Omental fat pad (tissue), 4 donors: ENCODE measurements around the gene CHL1. TPM values are rescaled to one million over a fixed set of nuclear protein-coding genes. Genes with fewer than 3 reads are reported as not detected.

ENCODE experiments used
- ATAC-seq: fragments of 150-250 bp; one replicate; pipeline ENCODE4 v1.9.1; 2016; ENCODE audit warnings: mild to moderate bottlenecking, moderate library complexity; ENCODE audit not compliant: low FRiP score
- DNase-seq: peaks from one replicate; pipeline ENCODE4 v3.0.0-alpha.2; 2019; ENCODE audit warnings: low spot score
- total RNA-seq, 4 donors: library from RNA; depleted of rRNA; stranded (reverse); fragments of >200 nt; gene quantifications; one replicate each; pipeline ENCODE4 v1.1.0, GENCODE V29; 2016
- TF ChIP-seq, protein P1 (sequence below), 3 donors: fragments of 450-650 bp; IDR thresholded peaks; one replicate each; pipeline ENCODE4 v1.5.1; 2016 to 2017; ENCODE audit warnings: antibody characterized with exemption in 3 of 3, mild to moderate bottlenecking in 3 of 3, moderate library complexity in 2 of 3

CHL1 gene
- total RNA-seq, 4 donors from 2014 or later, result 18.7 to 64.2 (median 42.1) TPM

DNA sequence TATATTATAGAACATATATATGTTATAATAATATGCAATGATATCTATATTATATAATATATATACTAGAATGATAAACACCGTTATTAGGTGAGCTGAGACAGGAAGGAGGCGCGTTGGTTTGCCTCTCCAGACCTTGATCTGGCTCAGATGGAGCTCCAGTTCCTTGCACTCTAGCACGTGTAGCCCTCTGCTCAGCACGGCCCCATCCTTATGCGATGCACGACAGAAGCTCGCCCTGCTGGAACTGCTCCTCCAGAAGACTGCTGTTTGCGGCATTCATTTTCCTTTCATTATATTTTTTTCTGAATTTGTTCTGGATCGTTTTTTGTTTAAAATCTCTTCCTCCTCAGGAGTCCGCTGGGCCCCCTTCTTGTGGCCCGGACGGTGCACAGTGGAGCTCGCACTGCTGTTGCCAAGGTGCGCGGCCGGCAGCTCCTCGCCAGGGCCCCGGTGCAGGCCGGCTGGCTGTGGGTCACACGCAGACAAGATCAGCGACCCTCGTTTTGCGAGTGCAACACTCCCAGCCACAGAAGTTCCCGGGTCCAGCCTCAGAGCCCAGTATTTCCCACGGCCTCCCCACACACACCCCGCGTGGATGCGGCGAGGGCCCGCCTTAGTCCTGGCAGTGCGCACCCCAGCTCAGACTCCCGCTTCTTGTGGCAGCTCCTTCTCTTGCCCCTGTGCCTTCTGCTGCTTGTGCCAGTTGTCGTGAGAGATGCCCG lies 112.2 kb downstream of the CHL1 start:
- no peak for DNase-seq
- no peak for ATAC-seq

DNA sequence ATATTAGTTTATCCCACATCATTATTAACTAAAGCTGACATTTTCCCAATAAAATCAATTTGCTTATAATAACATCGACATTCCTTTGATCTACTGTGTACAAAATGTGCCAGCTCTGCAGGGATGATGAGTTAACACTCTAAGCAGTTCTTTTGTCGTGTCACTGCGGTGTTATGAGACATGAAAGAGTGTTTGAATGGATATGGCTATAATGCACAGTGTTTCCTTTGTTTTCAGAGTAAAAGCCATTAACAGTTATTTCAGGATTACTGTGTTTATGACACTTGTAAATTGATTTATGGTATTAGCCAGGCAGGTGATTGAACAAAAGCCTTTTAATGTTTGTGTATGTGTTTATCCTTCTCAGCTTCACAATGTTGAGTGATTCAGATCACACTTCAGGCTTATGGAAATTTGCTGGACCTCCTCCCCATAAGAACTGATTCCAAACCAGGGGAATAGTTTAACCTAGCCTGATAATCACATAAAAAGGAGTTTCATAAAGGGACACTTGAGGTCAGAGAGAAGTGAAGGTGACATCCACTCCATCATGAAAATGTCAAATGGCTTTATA lies 115.7 kb downstream of the CHL1 start:
- TF ChIP-seq, protein P1, sequence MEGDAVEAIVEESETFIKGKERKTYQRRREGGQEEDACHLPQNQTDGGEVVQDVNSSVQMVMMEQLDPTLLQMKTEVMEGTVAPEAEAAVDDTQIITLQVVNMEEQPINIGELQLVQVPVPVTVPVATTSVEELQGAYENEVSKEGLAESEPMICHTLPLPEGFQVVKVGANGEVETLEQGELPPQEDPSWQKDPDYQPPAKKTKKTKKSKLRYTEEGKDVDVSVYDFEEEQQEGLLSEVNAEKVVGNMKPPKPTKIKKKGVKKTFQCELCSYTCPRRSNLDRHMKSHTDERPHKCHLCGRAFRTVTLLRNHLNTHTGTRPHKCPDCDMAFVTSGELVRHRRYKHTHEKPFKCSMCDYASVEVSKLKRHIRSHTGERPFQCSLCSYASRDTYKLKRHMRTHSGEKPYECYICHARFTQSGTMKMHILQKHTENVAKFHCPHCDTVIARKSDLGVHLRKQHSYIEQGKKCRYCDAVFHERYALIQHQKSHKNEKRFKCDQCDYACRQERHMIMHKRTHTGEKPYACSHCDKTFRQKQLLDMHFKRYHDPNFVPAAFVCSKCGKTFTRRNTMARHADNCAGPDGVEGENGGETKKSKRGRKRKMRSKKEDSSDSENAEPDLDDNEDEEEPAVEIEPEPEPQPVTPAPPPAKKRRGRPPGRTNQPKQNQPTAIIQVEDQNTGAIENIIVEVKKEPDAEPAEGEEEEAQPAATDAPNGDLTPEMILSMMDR (IDR thresholded peaks at IDR 0.05), result no peak
- no peak for ATAC-seq
- DNase-seq, result no peak

More for the DNA sequence above, 112.2 kb downstream of the CHL1 start:
- TF ChIP-seq, protein P1 (IDR thresholded peaks at IDR 0.05), result no peak

DNA sequence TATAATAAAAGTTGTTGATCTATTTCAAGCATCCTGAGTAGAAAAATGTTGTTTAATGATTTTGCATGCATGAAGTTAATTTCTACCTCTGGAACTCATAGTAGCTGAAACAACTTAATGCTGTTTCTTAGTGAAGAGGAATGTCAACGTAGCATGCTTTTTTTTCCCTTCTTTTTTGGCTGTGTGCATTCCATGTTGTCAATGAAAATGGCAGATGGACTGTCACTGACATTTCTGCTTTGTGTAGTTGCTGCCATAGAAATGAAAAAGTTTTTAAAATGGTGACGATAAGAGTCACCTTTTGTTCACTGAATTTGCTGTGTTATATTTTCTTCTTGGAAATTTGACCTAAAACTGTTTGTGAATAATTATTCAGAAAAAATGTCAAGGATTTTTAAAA lies 116.3 kb downstream of the CHL1 start:
- TF ChIP-seq, protein P1 (IDR thresholded peaks at IDR 0.05), result no peak
- no peak for ATAC-seq
- no peak for DNase-seq

DNA sequence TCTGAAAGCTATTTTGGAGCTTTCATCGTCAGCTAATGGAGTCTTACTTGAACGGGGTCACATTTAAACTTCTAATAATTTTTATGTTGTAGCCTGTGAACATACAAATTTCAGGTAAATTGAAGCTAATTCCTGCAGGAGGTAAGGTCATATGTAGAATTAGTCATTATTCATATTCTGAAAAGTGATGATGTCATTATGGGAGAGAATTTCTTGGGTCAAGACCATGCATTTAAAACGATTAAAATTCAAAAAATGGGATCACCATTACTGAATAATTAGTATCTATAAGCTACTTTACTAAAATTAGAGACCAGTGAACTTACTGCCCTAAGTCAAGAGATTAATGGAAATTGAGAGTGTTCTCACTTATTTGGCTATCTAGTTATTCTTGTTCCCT lies 120.4 kb downstream of the CHL1 start:
- ATAC-seq, result no peak
- TF ChIP-seq, protein P1 (IDR thresholded peaks at IDR 0.05), result no peak
- DNase-seq, result no peak

DNA sequence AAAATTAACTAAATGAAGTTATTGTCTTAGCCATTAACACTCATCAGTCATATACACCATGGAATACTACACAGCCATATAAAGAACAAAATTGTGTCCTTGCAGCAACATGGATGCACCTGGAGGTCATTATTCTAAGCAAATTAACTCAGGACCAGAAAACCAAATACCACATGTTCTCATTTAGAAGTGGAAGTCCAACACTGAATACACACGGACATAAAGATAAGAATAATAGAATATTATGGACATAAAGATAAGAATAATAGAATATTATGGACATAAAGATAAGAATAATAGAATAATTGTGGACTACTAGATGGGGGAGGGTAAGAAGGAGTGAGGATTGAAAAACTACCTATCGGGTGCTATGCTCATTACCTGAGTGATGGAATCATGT lies 122.3 kb downstream of the CHL1 start:
- DNase-seq, result no peak
- no peak for ATAC-seq
- TF ChIP-seq, protein P1 (IDR thresholded peaks at IDR 0.05), result no peak

DNA sequence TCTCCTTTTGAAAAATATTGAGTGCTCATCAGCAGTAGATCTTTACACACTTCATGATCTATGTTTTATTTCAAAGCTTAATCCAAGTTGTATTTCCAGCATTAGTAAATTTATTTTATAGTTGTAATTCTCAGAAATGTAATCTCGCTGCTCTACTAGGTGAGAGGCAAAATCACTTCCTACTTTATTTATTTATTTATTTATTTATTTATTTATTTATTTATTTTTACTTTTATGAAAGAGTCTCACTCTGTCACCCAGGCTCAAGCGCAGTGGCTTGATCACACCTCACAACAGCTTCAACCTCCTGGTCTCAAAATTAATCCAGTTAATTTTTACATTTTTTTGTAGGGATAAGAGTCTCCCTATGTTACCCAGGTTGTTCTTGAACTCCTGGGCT lies 127.9 kb downstream of the CHL1 start:
- TF ChIP-seq, protein P1 (IDR thresholded peaks at IDR 0.05), result no peak
- no peak for DNase-seq
- ATAC-seq, result no peak

DNA sequence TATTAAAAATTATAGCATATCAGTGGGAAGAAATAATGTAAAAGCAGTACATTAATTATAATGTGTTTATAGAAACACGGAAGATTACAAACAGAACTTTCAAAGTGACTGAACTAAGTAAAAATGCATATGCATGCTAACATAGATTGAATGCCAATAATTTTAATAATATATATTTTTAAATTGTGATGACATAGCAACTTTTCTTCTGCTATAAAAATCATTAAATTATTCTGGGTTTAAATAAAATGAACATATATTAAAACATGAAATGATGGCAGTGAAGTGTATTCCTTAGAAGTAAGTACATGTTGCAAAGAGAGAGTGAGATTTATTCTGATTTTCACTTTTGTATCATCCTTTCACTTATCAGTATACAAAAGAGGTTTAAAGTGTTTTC lies 128.9 kb downstream of the CHL1 start:
- ATAC-seq, result no peak
- DNase-seq, result no peak
- TF ChIP-seq, protein P1 (IDR thresholded peaks at IDR 0.05), result no peak
